Transverse colon (tissue), 4 donors: ENCODE results near the gene SLC51A.

Source experiments
- CTCF ChIP-seq, 5 experiments: fragments of 200-600 bp in 3 of 5; fragments of 450-650 bp in 2 of 5; sonication (generic) in 3 of 5; IDR thresholded peaks; 1 replicate in 2 of 5; 2 replicates in 3 of 5; pipeline ENCODE4 v1.5.1; 2016 to 2017; ENCODE audit warnings: antibody characterized with exemption in 5 of 5, inconsistent platforms in 3 of 5, mild to moderate bottlenecking in 2 of 5, moderate library complexity in 1 of 5
- EP300 ChIP-seq: sonication (generic); formaldehyde crosslinking; IDR thresholded peaks from one replicate; pipeline ENCODE4 v1.6.1; 2017; ENCODE audit warnings: antibody characterized with exemption, low read depth
- POLR2A ChIP-seq: fragments of 450-650 bp; IDR thresholded peaks from one replicate; pipeline ENCODE4 v1.6.1; 2016; ENCODE audit warnings: antibody characterized with exemption, mild to moderate bottlenecking, moderate library complexity
- POLR2AphosphoS5 ChIP-seq, 3 donors: sonication (generic); formaldehyde crosslinking; IDR thresholded peaks; one replicate each; pipeline ENCODE4 v1.6.1; 2016; ENCODE audit warnings: antibody characterized with exemption in 3 of 3

GRCh38 chr3:196251918-196252317 is 35.6 kb downstream of the SLC51A start:
- no peak for TF ChIP-seq CTCF (IDR thresholded peaks at IDR 0.05)
- no peak for TF ChIP-seq POLR2A
- no peak for TF ChIP-seq EP300
- TF ChIP-seq POLR2AphosphoS5 (IDR thresholded peaks at IDR 0.05): no peak
